Measurements from ENCODE around the gene EOMES.

DNA sequence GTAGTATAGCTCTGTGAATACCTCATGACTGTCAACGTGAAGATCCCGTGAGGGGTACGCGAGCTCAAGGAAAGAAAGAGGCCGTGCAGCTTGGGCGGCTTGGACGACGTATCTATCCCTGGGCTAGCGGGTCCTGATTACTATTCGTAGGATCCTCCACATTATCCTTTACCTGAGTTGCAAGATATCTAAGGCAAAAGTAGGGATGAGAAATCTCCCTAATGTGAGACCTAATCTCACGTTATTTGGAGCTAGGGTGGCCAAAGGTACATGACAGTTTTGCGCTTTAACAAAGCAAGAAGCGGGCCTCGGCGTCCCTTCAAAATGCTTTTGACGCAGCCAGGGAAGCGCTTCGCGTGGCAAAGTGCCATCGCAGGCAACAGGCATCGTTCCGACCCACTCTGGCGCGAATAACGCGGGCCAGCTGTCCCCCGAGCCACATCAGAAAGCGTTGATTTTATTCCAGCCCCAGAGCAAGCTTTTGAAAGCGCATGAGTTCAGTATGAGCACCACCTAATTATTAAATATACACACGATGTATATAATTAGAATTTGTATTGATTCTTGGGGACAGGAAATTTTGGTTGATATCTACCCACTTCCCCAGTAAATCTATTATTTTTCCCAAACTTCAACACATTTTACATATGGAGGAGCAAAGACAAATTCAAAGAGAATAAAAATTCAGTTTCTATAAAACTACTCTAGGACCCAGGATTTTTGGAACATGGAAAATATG, 2.5 kb upstream of the EOMES start:
- TF ChIP-seq, protein P1, sequence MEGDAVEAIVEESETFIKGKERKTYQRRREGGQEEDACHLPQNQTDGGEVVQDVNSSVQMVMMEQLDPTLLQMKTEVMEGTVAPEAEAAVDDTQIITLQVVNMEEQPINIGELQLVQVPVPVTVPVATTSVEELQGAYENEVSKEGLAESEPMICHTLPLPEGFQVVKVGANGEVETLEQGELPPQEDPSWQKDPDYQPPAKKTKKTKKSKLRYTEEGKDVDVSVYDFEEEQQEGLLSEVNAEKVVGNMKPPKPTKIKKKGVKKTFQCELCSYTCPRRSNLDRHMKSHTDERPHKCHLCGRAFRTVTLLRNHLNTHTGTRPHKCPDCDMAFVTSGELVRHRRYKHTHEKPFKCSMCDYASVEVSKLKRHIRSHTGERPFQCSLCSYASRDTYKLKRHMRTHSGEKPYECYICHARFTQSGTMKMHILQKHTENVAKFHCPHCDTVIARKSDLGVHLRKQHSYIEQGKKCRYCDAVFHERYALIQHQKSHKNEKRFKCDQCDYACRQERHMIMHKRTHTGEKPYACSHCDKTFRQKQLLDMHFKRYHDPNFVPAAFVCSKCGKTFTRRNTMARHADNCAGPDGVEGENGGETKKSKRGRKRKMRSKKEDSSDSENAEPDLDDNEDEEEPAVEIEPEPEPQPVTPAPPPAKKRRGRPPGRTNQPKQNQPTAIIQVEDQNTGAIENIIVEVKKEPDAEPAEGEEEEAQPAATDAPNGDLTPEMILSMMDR (conservative IDR thresholded peaks at IDR 0.05) = no peak
- TF ChIP-seq ZFX (IDR thresholded peaks at IDR 0.05) = no peak
